MM.1S (cell line): ENCODE measurements around the gene GNAQ.

Experiments used
- DNase-seq: peaks from one replicate; pipeline ENCODE4 v3.0.0-alpha.2; 2015
- H2AFZ ChIP-seq: fragments of 300-600 bp; sonication (generic); 2 replicates; pipeline ENCODE4 v1.6.0; 2016; ENCODE audit warnings: antibody characterized with exemption, low read length
- H3F3A ChIP-seq: fragments of 300-600 bp; sonication (generic); 2 replicates; pipeline ENCODE4 v1.6.1; 2016; ENCODE audit warnings: mild to moderate bottlenecking, antibody characterized with exemption, low read length, moderate library complexity, mixed read lengths; ENCODE audit not compliant: insufficient read depth
- H3K27ac ChIP-seq: fragments of 300-600 bp; sonication (generic); 2 replicates; pipeline ENCODE4 v1.5.1; 2016; ENCODE audit warnings: mild to moderate bottlenecking, low read length
- H3K27me3 ChIP-seq: fragments of 300-600 bp; sonication (generic); replicated peaks from 2 replicates; pipeline ENCODE4 v1.6.0; 2016; ENCODE audit warnings: low read length; ENCODE audit not compliant: insufficient read depth
- H3K36me3 ChIP-seq: fragments of 300-600 bp; sonication (generic); replicated peaks from 2 replicates; pipeline ENCODE4 v1.6.1; 2016; ENCODE audit warnings: mild to moderate bottlenecking, low read length, mixed read lengths; ENCODE audit not compliant: insufficient read depth
- H3K4me1 ChIP-seq: fragments of 300-600 bp; sonication (generic); 2 replicates; pipeline ENCODE4 v1.6.1; 2016; ENCODE audit warnings: low read length, mixed read lengths
- H3K4me2 ChIP-seq: fragments of 300-600 bp; sonication (generic); 2 replicates; pipeline ENCODE4 v1.6.0; 2016; ENCODE audit warnings: low read depth, low read length
- H3K4me3 ChIP-seq: fragments of 300-600 bp; sonication (generic); 2 replicates; pipeline ENCODE4 v1.5.1; 2016; ENCODE audit warnings: low read length, mixed read lengths
- H3K79me2 ChIP-seq: fragments of 300-600 bp; sonication (generic); 2 replicates; pipeline ENCODE4 v1.6.1; 2016; ENCODE audit warnings: mixed run types, low read length, mixed read lengths
- H3K9ac ChIP-seq: fragments of 300-600 bp; sonication (generic); 2 replicates; pipeline ENCODE4 v1.6.1; 2016; ENCODE audit warnings: low read length, mixed read lengths
- H3K9me2 ChIP-seq: fragments of 300-600 bp; sonication (generic); replicated peaks from 2 replicates; pipeline ENCODE4 v1.6.1; 2016; ENCODE audit warnings: mild to moderate bottlenecking, low read length, mixed read lengths; ENCODE audit not compliant: insufficient read depth
- H3K9me3 ChIP-seq: fragments of 300-600 bp; sonication (generic); replicated peaks from 2 replicates; pipeline ENCODE4 v1.6.1; 2016; ENCODE audit warnings: mild to moderate bottlenecking, low read length, mixed read lengths; ENCODE audit not compliant: insufficient read depth
- H4K20me1 ChIP-seq: fragments of 300-600 bp; sonication (generic); 2 replicates; pipeline ENCODE4 v1.6.1; 2016; ENCODE audit warnings: mild to moderate bottlenecking, low read length, moderate library complexity, mixed read lengths; ENCODE audit not compliant: insufficient read depth
- EZH2 ChIP-seq: fragments of 300-600 bp; sonication (generic); optimal IDR thresholded peaks from 2 replicates; pipeline ENCODE3; 2017; ENCODE audit warnings: low read depth, mild to moderate bottlenecking, antibody characterized with exemption, low read length, mixed read lengths
- EZH2phosphoT487 ChIP-seq: fragments of 300-600 bp; sonication (generic); IDR thresholded peaks from 2 replicates; pipeline ENCODE4 v1.6.1; 2018; ENCODE audit warnings: antibody characterized with exemption, low read length
- TF ChIP-seq, protein P1 (sequence below): fragments of 300-600 bp; sonication (generic); IDR thresholded peaks from 2 replicates; pipeline ENCODE4 v1.5.1; 2016; ENCODE audit warnings: antibody characterized with exemption, low read length, mixed read lengths

The GNAQ gene

DNA sequence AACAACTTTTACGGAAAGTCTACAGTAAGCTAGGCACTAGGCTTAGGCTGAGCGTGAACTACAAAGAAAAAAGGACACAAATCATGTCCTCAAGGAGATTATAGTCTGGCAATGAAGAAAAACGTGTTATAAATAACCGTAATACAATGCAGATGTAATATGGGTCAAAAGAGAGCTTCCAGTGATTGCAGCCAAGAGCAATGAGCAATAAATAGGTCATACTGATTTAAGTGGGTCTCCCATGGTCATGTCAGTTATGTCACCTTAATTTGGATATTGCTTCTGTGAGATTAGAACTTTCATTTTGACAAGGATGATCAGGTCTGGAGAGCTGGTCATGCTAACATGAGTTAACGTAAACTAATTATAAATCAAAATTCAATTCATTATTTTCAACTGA lies 224.9 kb downstream of the GNAQ start:
- H3K4me1 ChIP-seq = peaks cover 9% of the 10 kb centered on the region
- no peaks in the 10 kb centered on the region for H3K79me2 ChIP-seq
- H3K27me3 ChIP-seq = no peaks in the 10 kb centered on the region
- H3K9ac ChIP-seq = no peak overlapping the region
- no peak overlapping the region for H3K27ac ChIP-seq
- no peaks in the 10 kb centered on the region for H4K20me1 ChIP-seq
- TF ChIP-seq, protein P1, sequence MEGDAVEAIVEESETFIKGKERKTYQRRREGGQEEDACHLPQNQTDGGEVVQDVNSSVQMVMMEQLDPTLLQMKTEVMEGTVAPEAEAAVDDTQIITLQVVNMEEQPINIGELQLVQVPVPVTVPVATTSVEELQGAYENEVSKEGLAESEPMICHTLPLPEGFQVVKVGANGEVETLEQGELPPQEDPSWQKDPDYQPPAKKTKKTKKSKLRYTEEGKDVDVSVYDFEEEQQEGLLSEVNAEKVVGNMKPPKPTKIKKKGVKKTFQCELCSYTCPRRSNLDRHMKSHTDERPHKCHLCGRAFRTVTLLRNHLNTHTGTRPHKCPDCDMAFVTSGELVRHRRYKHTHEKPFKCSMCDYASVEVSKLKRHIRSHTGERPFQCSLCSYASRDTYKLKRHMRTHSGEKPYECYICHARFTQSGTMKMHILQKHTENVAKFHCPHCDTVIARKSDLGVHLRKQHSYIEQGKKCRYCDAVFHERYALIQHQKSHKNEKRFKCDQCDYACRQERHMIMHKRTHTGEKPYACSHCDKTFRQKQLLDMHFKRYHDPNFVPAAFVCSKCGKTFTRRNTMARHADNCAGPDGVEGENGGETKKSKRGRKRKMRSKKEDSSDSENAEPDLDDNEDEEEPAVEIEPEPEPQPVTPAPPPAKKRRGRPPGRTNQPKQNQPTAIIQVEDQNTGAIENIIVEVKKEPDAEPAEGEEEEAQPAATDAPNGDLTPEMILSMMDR = no peak
- TF ChIP-seq EZH2 (no peak), EZH2phosphoT487 (no peak)
- H3F3A ChIP-seq = no peaks in the 10 kb centered on the region
- H3K9me3 ChIP-seq = no peaks in the 10 kb centered on the region
- H3K9me2 ChIP-seq = no peaks in the 10 kb centered on the region
- H3K4me2 ChIP-seq = no peak overlapping the region
- no peak overlapping the region for H3K4me3 ChIP-seq
- DNase-seq = no peak
- no peak overlapping the region for H2AFZ ChIP-seq
- H3K36me3 ChIP-seq = no peaks in the 10 kb centered on the region

DNA sequence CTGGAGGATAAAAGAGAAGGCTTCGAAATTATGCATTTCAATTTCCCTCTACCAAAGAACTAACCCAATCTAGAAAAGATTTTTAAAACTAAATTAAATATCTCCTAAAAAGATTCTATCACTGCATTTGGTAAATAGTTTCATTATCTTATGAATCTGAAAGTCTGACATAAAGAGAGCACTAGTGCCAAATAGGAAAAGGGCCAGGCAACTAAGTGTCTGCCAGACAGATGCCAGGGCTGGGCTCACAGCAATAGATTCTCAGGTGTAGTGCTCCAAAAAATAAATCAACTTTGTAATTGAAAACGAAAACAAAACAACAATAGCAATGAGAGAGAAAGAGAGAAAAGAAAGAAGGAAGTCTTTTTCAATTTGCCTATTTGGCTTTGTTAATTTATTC lies 225.8 kb downstream of the GNAQ start:
- Histone ChIP-seq H3K9me3 (no peaks in the 10 kb centered on the region), H3F3A (no peaks in the 10 kb centered on the region), H3K27ac (no peak overlapping the region), H3K9me2 (no peaks in the 10 kb centered on the region), H3K4me1 (peaks cover 9% of the 10 kb centered on the region), H2AFZ (no peak overlapping the region), H3K79me2 (no peaks in the 10 kb centered on the region), H3K36me3 (no peaks in the 10 kb centered on the region), H3K9ac (no peak overlapping the region), H3K4me3 (no peak overlapping the region), H3K27me3 (no peaks in the 10 kb centered on the region), H3K4me2 (peak overlapping the region; percentile 24; the same call in 1 of the 2 replicates), H4K20me1 (no peaks in the 10 kb centered on the region)
- peak; percentile 28 for DNase-seq
- TF ChIP-seq EZH2 = no peak
- TF ChIP-seq, protein P1 = no peak
- TF ChIP-seq EZH2phosphoT487 = no peak

DNA sequence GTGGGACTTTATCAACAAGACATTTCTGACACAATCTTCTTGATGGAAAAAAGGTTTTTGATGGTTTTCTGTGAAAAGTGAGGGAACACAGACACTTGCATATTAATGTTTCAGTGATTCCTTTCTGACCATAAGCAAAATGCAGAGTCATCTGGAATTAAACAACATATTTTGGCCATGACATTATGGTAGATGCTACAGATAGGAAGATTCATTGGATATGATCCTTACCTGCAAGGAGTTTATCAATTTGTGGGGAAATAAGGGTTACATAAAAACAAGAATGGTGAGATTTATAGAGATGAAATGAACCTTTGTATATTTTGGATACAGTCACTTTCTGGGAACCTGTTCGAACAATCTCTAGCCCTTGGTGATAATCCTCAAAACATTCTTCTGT lies 228.2 kb downstream of the GNAQ start:
- no peak for TF ChIP-seq EZH2phosphoT487
- TF ChIP-seq, protein P1 = no peak
- TF ChIP-seq EZH2 = no peak
- Histone ChIP-seq H3K36me3 (no peaks in the 10 kb centered on the region), H3K79me2 (no peaks in the 10 kb centered on the region), H3F3A (no peaks in the 10 kb centered on the region), H3K9me3 (no peaks in the 10 kb centered on the region), H3K4me1 (peaks cover 9% of the 10 kb centered on the region), H3K4me3 (no peak overlapping the region), H3K9ac (no peak overlapping the region), H3K9me2 (no peaks in the 10 kb centered on the region), H4K20me1 (no peaks in the 10 kb centered on the region), H3K27ac (no peak overlapping the region), H2AFZ (no peak overlapping the region), H3K27me3 (no peaks in the 10 kb centered on the region), H3K4me2 (no peak overlapping the region)
- DNase-seq = no peak
